ENCODE results near the gene SCUBE2. TPM values are rescaled to one million over a fixed set of nuclear protein-coding genes. Genes with fewer than 3 reads are reported as not detected.

SCUBE2 gene
- polyA plus RNA-seq, 1 of the 3 experiments (the other 2 are of a cell fraction) = 0.76 TPM

DNA sequence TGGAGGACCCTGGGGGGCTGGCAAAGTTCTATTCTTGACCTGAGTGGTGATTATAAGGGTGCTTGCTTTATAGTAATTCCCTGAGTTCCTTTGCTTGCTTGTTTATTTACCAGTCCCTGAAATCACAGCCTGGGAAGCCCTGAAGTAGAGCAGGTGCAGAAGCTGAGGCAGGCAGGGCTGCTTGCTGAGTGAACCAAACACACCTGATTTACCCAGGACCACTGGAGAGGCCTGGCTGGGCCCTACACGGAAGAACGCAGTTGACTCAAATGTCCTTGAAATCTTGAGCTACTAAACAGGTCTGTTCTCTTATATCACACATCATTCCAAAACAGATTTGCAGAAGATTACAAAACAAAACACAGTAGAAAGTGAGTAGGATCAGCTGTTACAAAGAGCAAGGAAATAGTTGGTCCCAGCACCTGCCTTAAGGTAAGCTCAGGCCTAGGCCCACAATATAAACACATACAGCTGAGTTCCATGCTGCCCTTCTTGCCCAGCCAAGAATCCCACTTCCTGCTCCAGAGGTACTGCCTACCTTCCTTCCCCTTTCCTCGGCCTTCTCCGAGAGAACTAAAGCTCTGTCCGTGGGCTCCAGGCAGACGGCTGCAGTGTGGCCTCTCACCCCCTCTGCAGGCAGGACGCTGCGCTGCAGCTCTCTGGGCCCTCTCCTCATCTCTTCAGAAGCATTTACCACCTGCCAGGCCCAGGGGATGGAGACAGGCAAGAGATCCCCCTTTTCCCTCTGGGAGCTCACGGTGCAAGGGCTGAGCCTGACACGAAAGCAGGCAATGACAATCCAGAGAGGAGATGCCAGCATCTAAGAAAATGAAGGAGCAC is 46.1 kb upstream of the SCUBE2 start:
- Histone ChIP-seq H3K79me2 (ENCODE audit: insufficient read depth) (no peaks in the 10 kb centered on the region), H3K27me3 (ENCODE audit: insufficient read depth) (no peaks in the 10 kb centered on the region), H4K20me1 (ENCODE audit: insufficient read depth) (peaks cover 31% of the 10 kb centered on the region), H3K4me3 (ENCODE audit: low read depth in 2 of 2, low read length in 1 of 2) (no peak overlapping the region; a peak in 1 of 4 replicates), H2AFZ (ENCODE audit: low read depth) (no peak overlapping the region), H3K27ac (ENCODE audit: low read depth in 2 of 2, low read length in 1 of 2) (no peak overlapping the region), H3K9me2 (no peaks in the 10 kb centered on the region), H3K9ac (no peak overlapping the region), H3F3A (replicated peaks; ENCODE audit: insufficient read depth) (peaks cover 33% of the 10 kb centered on the region), H3K4me1 (ENCODE audit: control insufficient read depth in 1 of 2, insufficient read depth in 2 of 2, low read depth in 1 of 2, low read length in 1 of 2) (peaks cover 0 to 24% of the 10 kb centered on the region in 2 experiments; a peak in 3 of 4 replicates), H3K36me3 (replicated peaks in 1 of 2; ENCODE audit: control insufficient read depth in 1 of 2, insufficient read depth in 2 of 2, low read length in 1 of 2) (peaks cover 41 to 42% of the 10 kb centered on the region in 2 experiments), H3K9me3 (no peaks in the 10 kb centered on the region), H3K4me2 (no peak overlapping the region)
- 47% methylated on average over 5 of the region's 10 CpGs for WGBS (ENCODE audit: low lambda C conversion rate)
- CTCF ChIA-PET = interaction anchor here (0.6 to 6.3 kb wide), 66 partner anchors 9 to 1131 kb away, joined by 3 to 205 read pairs (median 5); partner anchors contain the start of genes AKIP1 and NRIP3
- peak; percentile 77 for DNase-seq
- TF ChIP-seq RAD21 (IDR thresholded peaks at IDR 0.05; ENCODE audit: low read length) (peak; percentile 92), NRF1 (IDR thresholded peaks at IDR 0.05; ENCODE audit: low read depth, low read length) (0 out of 2 replicates have a peak, but pooled peaks have one; percentile 3), FOXM1 (IDR thresholded peaks at IDR 0.05; ENCODE audit: low read depth) (no peak), CTCF (IDR thresholded peaks at IDR 0.05) (peak; percentile 90), CHD2 (IDR thresholded peaks at IDR 0.05; ENCODE audit: low read length, partially characterized antibody) (no peak), SMC3 (IDR thresholded peaks at IDR 0.05; ENCODE audit: low read depth, low read length) (peak; percentile 84)
- POLR2A ChIA-PET = interaction anchor here (0.6 to 1.5 kb wide), 5 partner anchors 8 to 223 kb away, joined by 3 to 7 read pairs (median 3); partner anchors contain the start of gene TMEM9B

DNA sequence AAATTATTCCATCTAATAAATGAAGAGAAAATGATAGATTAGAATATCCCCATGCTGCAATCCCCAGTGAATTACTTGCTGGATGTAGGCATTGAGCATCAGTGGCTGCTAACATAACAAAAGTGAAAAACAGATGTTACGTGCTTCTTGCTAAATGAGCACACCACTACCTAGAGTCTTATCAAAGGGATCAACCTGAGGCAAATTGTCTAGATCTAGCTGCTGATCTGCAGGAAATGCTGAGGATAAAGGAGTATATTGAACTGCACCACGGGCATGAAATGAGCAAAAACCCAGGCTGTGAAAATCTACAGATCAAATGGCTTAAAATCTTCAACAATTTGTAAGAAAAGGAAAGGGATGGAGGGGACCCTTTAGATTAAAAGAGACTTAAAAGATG is 45.3 kb upstream of the SCUBE2 start:
- ChIA-PET CTCF (interaction anchor here (1.5 to 6.3 kb wide), 14 partner anchors 9 to 222 kb away, joined by 3 to 205 read pairs (median 12); no protein-coding TSS in a partner anchor), POLR2A (no interaction called here)

More for the DNA sequence above, 45.3 kb upstream of the SCUBE2 start:
- Histone ChIP-seq H3K4me2 (no peak overlapping the region), H3K36me3 (replicated peaks in 1 of 2; ENCODE audit: control insufficient read depth in 1 of 2, insufficient read depth in 2 of 2, low read length in 1 of 2) (peaks cover 34 to 47% of the 10 kb centered on the region in 2 experiments), H3K79me2 (ENCODE audit: insufficient read depth) (no peaks in the 10 kb centered on the region), H3K9me3 (no peaks in the 10 kb centered on the region), H3K9me2 (no peaks in the 10 kb centered on the region), H4K20me1 (ENCODE audit: insufficient read depth) (peaks cover 31% of the 10 kb centered on the region), H3K4me1 (ENCODE audit: control insufficient read depth in 1 of 2, insufficient read depth in 2 of 2, low read depth in 1 of 2, low read length in 1 of 2) (peaks cover 0 to 24% of the 10 kb centered on the region in 2 experiments; a peak in 3 of 4 replicates), H3K27ac (ENCODE audit: low read depth in 2 of 2, low read length in 1 of 2) (no peak overlapping the region), H3K27me3 (ENCODE audit: insufficient read depth) (no peaks in the 10 kb centered on the region), H2AFZ (ENCODE audit: low read depth) (no peak overlapping the region), H3K4me3 (ENCODE audit: low read depth in 2 of 2, low read length in 1 of 2) (no peak overlapping the region), H3F3A (replicated peaks; ENCODE audit: insufficient read depth) (peaks cover 33% of the 10 kb centered on the region), H3K9ac (no peak overlapping the region)
- WGBS (ENCODE audit: low lambda C conversion rate) = 88% methylated on average over 2 of the region's 2 CpGs
- DNase-seq = no peak
- TF ChIP-seq SIN3A (IDR thresholded peaks at IDR 0.05; ENCODE audit: borderline replicate concordance, low read depth, low read length) (no peak), NRF1 (IDR thresholded peaks at IDR 0.05; ENCODE audit: low read depth, low read length) (no peak), EZH2phosphoT487 (IDR thresholded peaks at IDR 0.05; ENCODE audit: borderline replicate concordance, low read depth) (no peak), FOSL2 (IDR thresholded peaks at IDR 0.05; ENCODE audit: borderline replicate concordance, low read depth) (no peak), GABPA (IDR thresholded peaks at IDR 0.05; ENCODE audit: low read depth) (no peak)
- TF ChIP-seq, protein P1, sequence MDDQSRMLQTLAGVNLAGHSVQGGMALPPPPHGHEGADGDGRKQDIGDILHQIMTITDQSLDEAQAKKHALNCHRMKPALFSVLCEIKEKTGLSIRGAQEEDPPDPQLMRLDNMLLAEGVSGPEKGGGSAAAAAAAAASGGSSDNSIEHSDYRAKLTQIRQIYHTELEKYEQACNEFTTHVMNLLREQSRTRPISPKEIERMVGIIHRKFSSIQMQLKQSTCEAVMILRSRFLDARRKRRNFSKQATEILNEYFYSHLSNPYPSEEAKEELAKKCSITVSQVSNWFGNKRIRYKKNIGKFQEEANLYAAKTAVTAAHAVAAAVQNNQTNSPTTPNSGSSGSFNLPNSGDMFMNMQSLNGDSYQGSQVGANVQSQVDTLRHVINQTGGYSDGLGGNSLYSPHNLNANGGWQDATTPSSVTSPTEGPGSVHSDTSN (IDR thresholded peaks at IDR 0.05) = no peak

All from SK-N-SH (cell line).